Omental fat pad (tissue), 4 donors: ENCODE results near the gene ERGIC1. TPM values are rescaled to one million over a fixed set of nuclear protein-coding genes. Genes with fewer than 3 reads are reported as not detected.

ENCODE experiments used
- ATAC-seq: fragments of 150-250 bp; one replicate; pipeline ENCODE4 v1.9.1; 2016; ENCODE audit warnings: mild to moderate bottlenecking, moderate library complexity; ENCODE audit not compliant: low FRiP score
- DNase-seq: peaks from one replicate; pipeline ENCODE4 v3.0.0-alpha.2; 2019; ENCODE audit warnings: low spot score
- CTCF ChIP-seq, 3 donors: fragments of 450-650 bp; IDR thresholded peaks; one replicate each; pipeline ENCODE4 v1.5.1; 2016 to 2017; ENCODE audit warnings: antibody characterized with exemption in 3 of 3, mild to moderate bottlenecking in 3 of 3, moderate library complexity in 2 of 3
- total RNA-seq, 4 donors: library from RNA; depleted of rRNA; stranded (reverse); fragments of >200 nt; gene quantifications; one replicate each; pipeline ENCODE4 v1.1.0, GENCODE V29; 2016

ERGIC1 gene
- total RNA-seq, 4 donors from 2014 or later, result 98.8 to 227 (median 129) TPM

GRCh38 chr5:172835994-172836356 lies 1.9 kb downstream of the ERGIC1 start:
- ATAC-seq (no peak), DNase-seq (no peak)
- TF ChIP-seq CTCF (IDR thresholded peaks at IDR 0.05), result no peak

- TF ChIP-seq CTCF (IDR thresholded peaks at IDR 0.05), result no peak
- ATAC-seq (no peak), DNase-seq (no peak)
Measured at GRCh38 chr5:172837640-172838039, 3.6 kb downstream of the ERGIC1 start.

GRCh38 chr5:172838151-172838875 lies 4.3 kb downstream of the ERGIC1 start:
- DNase-seq, result no peak
- ATAC-seq, result no peak
- TF ChIP-seq CTCF (IDR thresholded peaks at IDR 0.05), result no peak

- DNase-seq (no peak), ATAC-seq (no peak)
- TF ChIP-seq CTCF (IDR thresholded peaks at IDR 0.05), result no peak
Measured at GRCh38 chr5:172839669-172840431, 5.8 kb downstream of the ERGIC1 start.

GRCh38 chr5:172840432-172841154 lies 6.5 kb downstream of the ERGIC1 start:
- DNase-seq (no peak), ATAC-seq (no peak)
- TF ChIP-seq CTCF (IDR thresholded peaks at IDR 0.05), result no peak

GRCh38 chr5:172841256-172841655 lies 7.2 kb downstream of the ERGIC1 start:
- TF ChIP-seq CTCF (IDR thresholded peaks at IDR 0.05), result no peak
- DNase-seq (no peak), ATAC-seq (no peak)
